GM19452 (cell line): ENCODE results near the gene SLC40A1.

Experiments
- ATAC-seq: cut with Tn5 transposase; IDR thresholded peaks from one replicate; pipeline ENCODE4 v1.9.1; 2021; ENCODE audit not compliant: unreplicated experiment

The SLC40A1 gene

GRCh38 chr2:189574793-189575475, 5.7 kb downstream of the SLC40A1 start:
- no peak for ATAC-seq

GRCh38 chr2:189570570-189571031, 10.0 kb downstream of the SLC40A1 start:
- ATAC-seq = no peak

- no peak for ATAC-seq
Measured at GRCh38 chr2:189569295-189569910, 11.2 kb downstream of the SLC40A1 start.

GRCh38 chr2:189566046-189566445, 14.5 kb downstream of the SLC40A1 start:
- ATAC-seq = no peak

GRCh38 chr2:189561371-189562038, 19.1 kb downstream of the SLC40A1 start:
- ATAC-seq = no peak

GRCh38 chr2:189560273-189560586, 20.4 kb downstream of the SLC40A1 start:
- no peak for ATAC-seq

- ATAC-seq = no peak
Measured at GRCh38 chr2:189559579-189560272, 20.9 kb downstream of the SLC40A1 start.

GRCh38 chr2:189558516-189559272, 21.9 kb downstream of the SLC40A1 start:
- no peak for ATAC-seq

GRCh38 chr2:189557373-189557772, 23.2 kb downstream of the SLC40A1 start:
- no peak for ATAC-seq

GRCh38 chr2:189556526-189556925, 24.1 kb downstream of the SLC40A1 start:
- ATAC-seq = no peak

- no peak for ATAC-seq
Measured at GRCh38 chr2:189555232-189555631, 25.4 kb downstream of the SLC40A1 start.

- ATAC-seq = no peak
Measured at GRCh38 chr2:189553504-189554088, 27.0 kb downstream of the SLC40A1 start.

GRCh38 chr2:189552991-189553404, 27.6 kb downstream of the SLC40A1 start:
- ATAC-seq = no peak

- no peak for ATAC-seq
Measured at GRCh38 chr2:189552334-189552990, 28.1 kb downstream of the SLC40A1 start.

- ATAC-seq = no peak
Measured at GRCh38 chr2:189551808-189552207, 28.8 kb downstream of the SLC40A1 start.

GRCh38 chr2:189549449-189549832, 31.1 kb downstream of the SLC40A1 start:
- no peak for ATAC-seq

- no peak for ATAC-seq
Measured at GRCh38 chr2:189548666-189549448, 31.7 kb downstream of the SLC40A1 start.

- no peak for ATAC-seq
Measured at GRCh38 chr2:189545418-189545817, 35.2 kb downstream of the SLC40A1 start.

GRCh38 chr2:189544318-189545042, 36.1 kb downstream of the SLC40A1 start:
- ATAC-seq = no peak
